Measurements from ENCODE around the gene NAA50.

Gene NAA50

GRCh38 chr3:113684271-113684819, 61.7 kb downstream of the NAA50 start:
- DNase-seq (ENCODE audit: low read depth), result no peak
- H3K4me3 ChIP-seq (ENCODE audit: low read depth, low read length), result no peak overlapping the region
- TF ChIP-seq POLR2A (IDR thresholded peaks at IDR 0.05; ENCODE audit: extremely low read depth, insufficient read length), result no peak
- no peak for TF ChIP-seq MYC (IDR thresholded peaks at IDR 0.05; ENCODE audit: low read depth, low read length)
- TF ChIP-seq CTCF (IDR thresholded peaks at IDR 0.05; ENCODE audit: low read depth, low read length), result no peak
- no peak for TF ChIP-seq MAX (IDR thresholded peaks at IDR 0.05; ENCODE audit: low read depth, low read length)

GRCh38 chr3:113678773-113679172, 67.3 kb downstream of the NAA50 start:
- no peak for DNase-seq (ENCODE audit: low read depth)
- TF ChIP-seq CTCF (IDR thresholded peaks at IDR 0.05; ENCODE audit: low read depth, low read length) (no peak), MYC (IDR thresholded peaks at IDR 0.05; ENCODE audit: low read depth, low read length) (no peak), MAX (IDR thresholded peaks at IDR 0.05; ENCODE audit: low read depth, low read length) (no peak)
- H3K4me3 ChIP-seq (ENCODE audit: low read depth, low read length), result no peak overlapping the region

GRCh38 chr3:113677737-113678136, 68.3 kb downstream of the NAA50 start:
- TF ChIP-seq CTCF (IDR thresholded peaks at IDR 0.05; ENCODE audit: low read depth, low read length), result no peak
- TF ChIP-seq MAX (IDR thresholded peaks at IDR 0.05; ENCODE audit: low read depth, low read length), result no peak
- TF ChIP-seq MYC (IDR thresholded peaks at IDR 0.05; ENCODE audit: low read depth, low read length), result no peak
- no peak for TF ChIP-seq POLR2A (IDR thresholded peaks at IDR 0.05; ENCODE audit: extremely low read depth, insufficient read length)
- no peak overlapping the region for H3K4me3 ChIP-seq (ENCODE audit: low read depth, low read length)
- DNase-seq (ENCODE audit: low read depth), result no peak

GRCh38 chr3:113676261-113676660, 69.8 kb downstream of the NAA50 start:
- no peak for TF ChIP-seq POLR2A (IDR thresholded peaks at IDR 0.05; ENCODE audit: extremely low read depth, insufficient read length)
- TF ChIP-seq CTCF (IDR thresholded peaks at IDR 0.05; ENCODE audit: low read depth, low read length), result no peak
- TF ChIP-seq MAX (IDR thresholded peaks at IDR 0.05; ENCODE audit: low read depth, low read length), result no peak
- no peak for TF ChIP-seq MYC (IDR thresholded peaks at IDR 0.05; ENCODE audit: low read depth, low read length)
- no peak overlapping the region for H3K4me3 ChIP-seq (ENCODE audit: low read depth, low read length)
- DNase-seq (ENCODE audit: low read depth), result peak; percentile 30

GRCh38 chr3:113673593-113673992, 72.5 kb downstream of the NAA50 start:
- DNase-seq (ENCODE audit: low read depth), result no peak
- TF ChIP-seq CTCF (IDR thresholded peaks at IDR 0.05; ENCODE audit: low read depth, low read length), result no peak
- TF ChIP-seq POLR2A (IDR thresholded peaks at IDR 0.05; ENCODE audit: extremely low read depth, insufficient read length), result no peak
- no peak for TF ChIP-seq MYC (IDR thresholded peaks at IDR 0.05; ENCODE audit: low read depth, low read length)
- TF ChIP-seq MAX (IDR thresholded peaks at IDR 0.05; ENCODE audit: low read depth, low read length), result no peak
- H3K4me3 ChIP-seq (ENCODE audit: low read depth, low read length), result no peak overlapping the region

All from NB4 (cell line).